ENCODE results near the gene CD276.
"Not testable (repeated sequence)": the region's sequence is repeated elsewhere in the genome, so short reads cannot be mapped to it uniquely, and the experiment has no call there.

CD276 gene

DNA sequence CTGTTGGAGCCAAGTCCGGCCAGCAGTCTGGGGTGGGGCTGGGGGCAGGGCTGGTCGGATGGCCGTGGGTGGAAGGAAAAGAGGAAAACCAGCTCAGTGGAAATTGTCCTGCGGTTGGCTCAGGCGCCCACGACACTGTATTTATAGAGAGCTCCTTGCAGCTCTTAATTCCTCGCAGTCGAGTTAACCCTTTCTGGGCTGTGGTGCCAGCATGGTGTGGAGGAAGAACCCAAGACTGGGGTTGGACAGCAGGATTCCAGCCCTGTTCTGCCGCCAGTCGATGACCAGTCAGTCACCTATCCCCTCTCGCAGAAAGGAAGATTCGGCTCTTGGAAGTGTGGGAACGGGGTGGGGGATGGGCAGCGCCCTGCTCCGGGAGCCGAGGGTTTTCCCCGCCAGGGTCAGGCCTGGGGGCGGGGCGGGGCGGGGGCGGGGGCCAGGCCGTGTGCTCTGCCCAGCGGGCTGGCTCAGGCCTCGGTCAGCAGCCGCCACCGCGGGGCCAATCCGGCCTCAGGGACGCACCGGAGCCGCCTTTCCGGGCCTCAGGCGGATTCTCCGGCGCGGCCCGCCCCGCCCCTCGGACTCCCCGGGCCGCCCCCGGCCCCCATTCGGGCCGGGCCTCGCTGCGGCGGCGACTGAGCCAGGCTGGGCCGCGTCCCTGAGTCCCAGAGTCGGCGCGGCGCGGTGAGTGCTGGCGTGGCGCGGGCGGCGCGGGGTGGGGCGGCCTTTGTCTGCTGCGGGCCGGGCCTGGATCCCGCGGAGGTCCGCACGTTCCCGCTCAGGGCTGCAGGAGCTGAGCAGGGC, at the start of gene CD276:
CD276 (plus strand) TSS at position 607 of the 804 bp plus-strand sequence. CDS start 15,257 bp downstream, outside the sequence.
- no peak within 1 kb of the TSS for H3K27ac Mint-ChIP-seq
- H3K4me3 Mint-ChIP-seq: peak within 1 kb of the TSS; percentile 66
- no peak for DNase-seq (ENCODE audit: low spot score in 2 of 2)

DNA sequence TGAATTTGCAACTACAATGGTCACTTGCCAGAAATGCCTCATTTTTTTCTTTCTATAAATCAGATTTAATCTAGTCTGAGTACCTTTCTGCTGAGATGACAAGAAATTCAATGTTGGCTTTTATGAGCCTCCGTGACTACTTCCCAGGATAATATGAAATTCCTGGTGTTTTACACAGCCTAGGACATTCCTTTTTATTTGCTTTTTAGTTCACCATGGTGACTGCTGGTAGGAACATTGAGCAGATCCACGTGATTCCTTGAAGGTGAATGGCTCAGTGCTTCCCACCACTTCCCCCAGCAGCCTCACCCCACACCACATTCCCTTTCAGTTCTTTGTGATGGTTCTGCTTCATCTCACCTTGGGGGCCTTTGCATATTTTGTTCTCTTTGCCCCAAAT, 46.7 kb upstream of the CD276 start:
- no peak for ATAC-seq
- H3K4me3 Mint-ChIP-seq: no peak overlapping the region
- H3K9me3 Mint-ChIP-seq: peaks cover 6% of the 10 kb centered on the region
- H3K27ac Mint-ChIP-seq: no peak overlapping the region
- peaks cover 22% of the 10 kb centered on the region for H3K4me1 Mint-ChIP-seq
- peaks cover under 1% of the 10 kb centered on the region for H3K36me3 Mint-ChIP-seq
- DNase-seq (ENCODE audit: low spot score in 2 of 2): no peak

More for the DNA sequence above, at the start of gene CD276:
- Mint-ChIP-seq H3K36me3 (no peaks in the 10 kb centered on the region), H3K9me3 (no peaks in the 10 kb centered on the region), H3K4me1 (peaks cover 26% of the 10 kb centered on the region)
- ATAC-seq: peak; percentile 51

DNA sequence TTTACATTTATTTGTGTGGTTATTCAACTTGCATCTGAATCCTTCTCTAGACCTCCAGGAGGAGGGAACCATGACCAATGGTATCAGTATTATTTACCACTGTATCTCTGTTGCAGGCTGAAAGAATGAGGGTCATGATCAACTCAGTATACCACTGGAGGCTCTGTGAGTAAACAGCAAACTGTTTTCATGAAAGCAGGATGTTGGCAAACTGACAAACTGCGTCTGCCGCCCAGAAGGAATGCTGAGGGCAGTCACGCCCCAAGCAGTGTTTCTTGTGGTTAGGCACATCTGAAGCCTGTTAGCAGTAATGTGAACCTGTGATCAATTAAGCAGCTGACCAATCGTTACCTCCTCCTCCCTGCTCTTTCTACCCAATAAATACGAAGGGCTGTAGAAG, 44.7 kb upstream of the CD276 start:
- not testable (repeated sequence) for H3K9me3 Mint-ChIP-seq; H3K27ac Mint-ChIP-seq; DNase-seq (ENCODE audit: low spot score in 2 of 2); H3K36me3 Mint-ChIP-seq; H3K4me3 Mint-ChIP-seq; ATAC-seq
- H3K4me1 Mint-ChIP-seq: peaks cover 11% of the 10 kb centered on the region

DNA sequence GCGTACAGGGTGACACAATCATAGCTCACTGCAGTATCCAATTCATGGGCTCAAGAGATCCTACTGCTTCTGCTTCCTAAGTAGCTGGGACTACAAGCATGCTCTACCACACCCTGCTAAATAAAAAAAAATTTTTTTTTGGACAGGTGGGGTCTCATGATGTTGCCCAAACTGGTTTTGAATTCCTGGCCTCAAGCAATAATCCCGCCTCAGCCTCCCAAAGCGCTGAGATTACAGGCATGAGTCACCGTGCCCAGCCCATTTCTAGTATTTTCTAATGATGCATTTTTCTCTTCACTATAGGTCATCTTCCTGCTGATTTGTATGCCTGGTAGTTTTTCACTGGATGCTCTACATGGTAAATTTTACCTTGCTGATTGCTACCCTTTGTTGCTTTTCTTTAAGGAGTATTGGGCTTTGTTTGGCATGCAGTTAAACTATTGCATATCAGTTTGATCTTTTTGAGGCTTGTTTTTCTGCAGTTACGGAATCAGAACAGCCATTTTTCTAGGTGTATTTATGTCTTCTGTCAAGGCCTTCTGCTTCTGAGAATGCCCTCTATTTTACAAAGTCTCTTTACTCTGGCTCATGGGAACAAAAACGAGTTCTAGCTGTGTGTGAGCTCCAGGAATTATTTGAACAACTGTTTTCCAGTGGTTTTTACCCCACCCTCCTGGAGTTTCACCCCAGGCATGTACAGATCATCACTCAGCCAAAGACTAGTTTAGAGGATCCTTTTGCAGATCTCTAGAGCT, 36.7 kb upstream of the CD276 start:
- DNase-seq (ENCODE audit: low spot score in 2 of 2) (no peak), ATAC-seq (no peak)
- Mint-ChIP-seq H3K4me3 (no peak overlapping the region), H3K4me1 (peaks cover 12% of the 10 kb centered on the region), H3K36me3 (no peaks in the 10 kb centered on the region), H3K9me3 (peaks cover 2% of the 10 kb centered on the region), H3K27ac (no peak overlapping the region)

DNA sequence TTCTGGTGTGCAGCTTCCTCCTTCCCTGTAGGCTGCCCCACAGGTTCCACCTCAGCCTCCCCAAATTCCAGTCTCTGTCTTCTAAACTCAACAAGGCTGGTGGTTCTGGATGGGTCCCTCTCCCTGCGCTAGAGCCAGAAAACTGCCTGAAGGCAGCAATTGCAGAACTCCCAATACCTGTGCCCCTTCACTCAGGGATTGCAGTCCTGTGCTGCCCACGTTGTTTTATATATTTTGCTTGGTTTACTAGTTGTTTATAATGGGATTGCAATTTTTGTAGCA, 36.2 kb upstream of the CD276 start:
- DNase-seq (ENCODE audit: low spot score in 2 of 2): no peak
- H3K36me3 Mint-ChIP-seq: no peaks in the 10 kb centered on the region

DNA sequence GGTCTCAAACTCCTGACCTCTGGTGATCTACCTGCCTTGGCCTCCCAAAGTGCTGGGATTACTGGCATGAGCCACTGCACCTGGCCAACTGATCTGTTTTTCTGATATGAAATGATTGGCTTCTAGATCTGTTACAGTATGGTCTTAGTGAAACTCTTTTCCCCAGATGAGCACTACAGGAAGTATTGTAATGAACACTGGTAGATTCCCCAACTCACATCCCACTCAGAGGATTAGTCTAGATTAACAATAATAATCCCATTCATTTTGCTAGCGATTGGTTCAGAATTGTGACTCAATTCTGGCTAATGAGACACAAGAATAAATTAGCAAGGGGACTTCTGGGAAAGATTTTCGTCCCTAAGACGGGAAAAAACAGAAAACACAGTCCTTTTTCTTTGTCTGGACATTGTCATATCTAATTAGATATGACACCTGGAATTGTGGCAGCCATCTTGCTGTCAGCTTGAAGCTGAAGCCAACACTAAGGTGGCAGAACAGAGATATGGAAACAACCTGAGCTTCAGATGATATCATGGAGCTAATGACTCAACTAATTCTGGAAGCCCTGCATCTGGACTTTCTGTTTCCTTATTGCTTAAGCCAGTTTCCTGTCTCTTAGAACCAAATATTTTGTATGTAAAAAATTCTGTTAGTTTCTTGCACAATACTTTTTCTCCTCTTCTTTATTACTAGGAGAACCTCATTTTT, 33.6 kb upstream of the CD276 start:
- H3K4me3 Mint-ChIP-seq: peak overlapping the region; percentile 8
- peak overlapping the region; percentile 15 for H3K27ac Mint-ChIP-seq
- H3K36me3 Mint-ChIP-seq: no peaks in the 10 kb centered on the region
- peaks cover 12% of the 10 kb centered on the region for H3K4me1 Mint-ChIP-seq
- DNase-seq (ENCODE audit: low spot score in 2 of 2): no peak
- H3K9me3 Mint-ChIP-seq: peaks cover 2% of the 10 kb centered on the region
- ATAC-seq: peak; percentile 89

More for the DNA sequence above, 36.2 kb upstream of the CD276 start:
- peaks cover 2% of the 10 kb centered on the region for H3K9me3 Mint-ChIP-seq
- ATAC-seq: no peak
- H3K4me3 Mint-ChIP-seq: no peak overlapping the region
- H3K27ac Mint-ChIP-seq: no peak overlapping the region
- H3K4me1 Mint-ChIP-seq: peaks cover 12% of the 10 kb centered on the region

DNA sequence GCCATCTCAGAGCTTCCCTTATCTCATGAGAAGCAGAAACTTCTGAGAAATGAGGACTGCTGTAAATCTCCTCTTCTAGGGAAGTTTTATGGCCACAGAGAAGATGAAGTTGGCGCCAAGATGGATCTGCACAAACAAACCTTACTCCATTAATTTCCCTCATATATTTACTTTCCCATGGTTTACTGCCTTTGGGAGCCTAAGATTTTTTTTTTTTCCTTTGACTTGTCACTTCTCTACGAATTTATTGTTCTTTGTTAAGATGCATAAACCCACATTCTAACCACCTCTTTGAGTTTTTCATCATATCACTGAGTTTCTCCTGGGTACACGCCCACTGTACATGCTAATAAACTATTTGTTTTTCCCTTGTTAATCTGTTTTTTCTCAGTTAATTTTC, 29.5 kb upstream of the CD276 start:
- H3K9me3 Mint-ChIP-seq: peaks cover 2% of the 10 kb centered on the region
- no peak overlapping the region for H3K27ac Mint-ChIP-seq
- no peak for ATAC-seq
- H3K36me3 Mint-ChIP-seq: no peaks in the 10 kb centered on the region
- peaks cover 12% of the 10 kb centered on the region for H3K4me1 Mint-ChIP-seq
- H3K4me3 Mint-ChIP-seq: no peak overlapping the region
- no peak for DNase-seq (ENCODE audit: low spot score in 2 of 2)

DNA sequence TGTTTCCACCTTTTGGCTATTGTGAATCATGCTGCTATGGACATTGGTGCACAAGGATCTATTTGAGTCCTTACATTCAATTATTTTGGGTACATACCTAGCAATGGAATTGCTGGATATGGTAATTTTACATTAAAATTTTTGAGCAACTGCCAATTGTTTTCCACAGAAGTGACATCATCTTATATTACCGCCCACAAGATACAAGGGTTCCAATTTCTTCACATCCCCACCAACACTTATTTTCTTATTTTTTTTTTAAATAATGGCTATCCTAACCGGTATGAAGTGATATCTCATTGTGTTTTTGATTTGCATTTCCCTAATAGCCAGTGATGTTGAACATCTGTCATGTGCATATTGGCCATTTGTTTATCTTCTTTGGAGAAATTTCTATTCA, 28.5 kb upstream of the CD276 start:
- Mint-ChIP-seq H3K4me3 (no peak overlapping the region), H3K27ac (no peak overlapping the region), H3K36me3 (no peaks in the 10 kb centered on the region), H3K9me3 (peaks cover 2% of the 10 kb centered on the region), H3K4me1 (peaks cover 11% of the 10 kb centered on the region)
- DNase-seq (ENCODE audit: low spot score in 2 of 2) (no peak), ATAC-seq (no peak)

DNA sequence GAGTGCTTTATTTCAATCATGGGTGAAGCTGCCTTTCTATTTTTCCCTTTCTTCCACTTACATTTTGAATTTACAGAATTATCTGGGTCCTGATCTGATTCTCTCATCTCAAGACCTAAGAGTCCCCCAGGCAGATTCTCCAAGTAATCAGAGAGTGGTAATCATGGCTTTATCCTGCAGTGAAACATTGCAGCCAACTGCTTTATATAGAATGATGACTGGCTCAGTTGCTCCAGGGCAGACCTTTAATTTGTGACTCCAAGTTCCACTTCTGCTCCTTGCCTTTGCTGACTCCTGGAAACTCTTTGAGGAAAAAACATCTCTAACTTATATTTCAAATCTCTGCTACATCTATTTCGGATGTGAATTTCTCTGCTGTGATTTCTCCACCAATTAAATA, 25.5 kb upstream of the CD276 start:
- ATAC-seq (no peak), DNase-seq (ENCODE audit: low spot score in 2 of 2) (no peak)
- Mint-ChIP-seq H3K9me3 (no peaks in the 10 kb centered on the region), H3K4me1 (peaks cover 5% of the 10 kb centered on the region), H3K27ac (no peak overlapping the region), H3K36me3 (no peaks in the 10 kb centered on the region), H3K4me3 (no peak overlapping the region)

DNA sequence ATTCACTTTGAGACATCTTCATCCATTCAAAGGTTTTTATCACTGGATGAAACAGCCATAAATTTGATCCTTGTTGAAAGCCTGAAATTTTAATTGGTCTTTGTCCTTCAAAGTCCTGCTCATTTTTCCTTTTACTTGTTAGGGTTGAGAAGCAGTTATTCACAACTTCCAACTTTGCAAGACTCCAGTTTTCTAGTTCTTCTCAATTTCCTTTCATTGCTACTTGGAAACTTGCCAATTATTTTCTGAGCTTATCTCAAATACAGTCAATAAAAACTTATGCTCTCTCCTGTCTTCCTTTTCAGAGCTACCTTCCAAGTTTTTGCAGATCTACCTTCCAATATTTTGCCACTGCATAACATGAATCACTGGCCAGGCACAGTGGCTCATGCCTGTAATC, 23.7 kb upstream of the CD276 start:
- Mint-ChIP-seq H3K4me3 (no peak overlapping the region), H3K4me1 (peaks cover 5% of the 10 kb centered on the region)

DNA sequence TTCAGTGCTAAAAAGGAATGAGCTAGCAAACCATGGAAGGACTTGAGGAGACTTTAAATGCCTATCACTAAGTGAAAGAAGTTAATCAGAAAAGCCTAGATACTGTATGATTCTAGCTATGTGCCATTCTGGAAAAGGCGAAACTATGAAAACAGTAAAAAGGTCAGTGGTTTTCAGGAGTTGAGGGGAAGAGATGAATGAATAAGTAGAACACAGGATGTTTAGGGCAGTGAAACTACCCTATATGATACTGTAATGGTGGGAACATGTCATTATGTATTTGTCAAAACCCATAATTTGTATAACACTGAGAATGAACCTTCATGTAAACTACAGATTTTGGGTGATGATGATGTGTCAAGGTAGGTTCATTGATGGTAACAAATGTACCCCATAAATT, 9.6 kb upstream of the CD276 start:
- no peaks in the 10 kb centered on the region for H3K4me1 Mint-ChIP-seq
- peak; percentile 58 for ATAC-seq
- H3K4me3 Mint-ChIP-seq: no peak overlapping the region
- no peak overlapping the region for H3K27ac Mint-ChIP-seq
- no peaks in the 10 kb centered on the region for H3K36me3 Mint-ChIP-seq
- no peak for DNase-seq (ENCODE audit: low spot score in 2 of 2)
- no peaks in the 10 kb centered on the region for H3K9me3 Mint-ChIP-seq

More for the DNA sequence above, 23.7 kb upstream of the CD276 start:
- ATAC-seq: no peak
- Mint-ChIP-seq H3K9me3 (no peaks in the 10 kb centered on the region), H3K27ac (no peak overlapping the region), H3K36me3 (no peaks in the 10 kb centered on the region)
- DNase-seq (ENCODE audit: low spot score in 2 of 2): no peak

DNA sequence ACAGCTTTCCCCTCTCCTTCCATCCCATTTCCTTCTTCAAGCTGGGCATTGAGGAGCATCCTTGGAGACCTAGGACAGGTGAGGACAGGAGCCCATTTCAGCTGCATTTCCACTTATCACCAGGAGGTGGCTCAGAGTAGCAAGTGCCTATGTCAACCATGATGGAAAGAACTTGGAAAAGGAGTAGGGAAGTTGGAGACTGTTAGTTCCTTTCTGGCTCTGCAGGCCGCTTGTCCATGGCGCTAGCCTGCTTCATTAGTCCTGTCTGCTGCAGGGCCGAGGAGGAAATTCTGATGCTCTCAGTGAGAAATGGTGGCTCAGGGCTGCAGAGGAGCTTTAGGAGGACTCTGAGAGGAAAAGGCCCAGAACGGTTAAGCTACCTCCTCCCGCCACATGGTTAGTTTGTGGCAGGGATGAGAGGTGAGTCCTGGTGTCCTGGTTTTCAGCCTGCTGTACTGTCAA, 7.0 kb upstream of the CD276 start:
- H3K36me3 Mint-ChIP-seq: no peaks in the 10 kb centered on the region
- no peak overlapping the region for H3K27ac Mint-ChIP-seq
- H3K4me3 Mint-ChIP-seq: no peak overlapping the region
- DNase-seq (ENCODE audit: low spot score in 2 of 2): peak; percentile 33 to 68
- H3K4me1 Mint-ChIP-seq: peaks cover under 1% of the 10 kb centered on the region
- peak; percentile 51 for ATAC-seq
- H3K9me3 Mint-ChIP-seq: no peaks in the 10 kb centered on the region

DNA sequence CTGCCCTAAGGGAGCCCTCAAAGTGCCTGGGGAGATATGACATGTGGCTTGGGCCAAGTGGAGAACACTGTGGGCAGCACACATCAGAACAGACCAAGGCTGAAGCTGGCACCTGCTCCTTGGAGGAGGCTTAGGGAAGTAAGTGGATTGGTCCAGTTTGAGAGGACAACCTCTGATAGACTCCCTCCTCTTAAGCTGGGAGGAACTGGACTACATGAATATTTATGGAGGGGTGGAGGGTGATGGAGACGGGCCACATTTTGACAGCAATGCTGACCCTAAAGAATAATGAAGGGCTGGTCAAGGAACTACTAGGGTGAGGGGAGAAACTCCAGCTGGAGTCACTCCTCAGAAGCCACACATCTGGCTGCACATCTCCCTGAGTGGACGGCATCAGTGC, 6.5 kb upstream of the CD276 start:
- no peak overlapping the region for H3K27ac Mint-ChIP-seq
- peaks cover 4% of the 10 kb centered on the region for H3K4me1 Mint-ChIP-seq
- no peaks in the 10 kb centered on the region for H3K9me3 Mint-ChIP-seq
- no peak overlapping the region for H3K4me3 Mint-ChIP-seq
- ATAC-seq (no peak), DNase-seq (ENCODE audit: low spot score in 2 of 2) (no peak)
- no peaks in the 10 kb centered on the region for H3K36me3 Mint-ChIP-seq

DNA sequence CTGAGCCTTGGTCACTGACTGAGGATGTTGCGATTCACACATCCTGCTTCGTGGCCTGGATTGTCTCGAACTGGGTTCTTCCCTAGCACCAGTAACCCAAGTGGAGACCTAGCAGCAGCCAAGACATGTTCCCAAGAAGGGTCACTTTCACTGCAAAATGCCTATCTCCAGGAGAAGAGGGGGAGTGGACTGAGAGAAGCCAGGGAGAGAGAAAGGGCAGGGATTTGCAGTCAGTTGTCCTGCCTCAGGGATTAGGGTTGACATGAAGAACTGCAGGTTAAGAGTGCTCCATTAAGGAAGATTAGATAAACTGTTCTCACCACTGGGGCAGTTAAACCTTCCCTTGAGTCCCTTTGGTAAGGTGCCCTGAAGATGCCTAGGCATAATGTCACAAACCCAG, 5.7 kb upstream of the CD276 start:
- H3K27ac Mint-ChIP-seq: no peak overlapping the region
- DNase-seq (ENCODE audit: low spot score in 2 of 2) (no peak), ATAC-seq (no peak)
- no peaks in the 10 kb centered on the region for H3K36me3 Mint-ChIP-seq
- H3K4me1 Mint-ChIP-seq: peaks cover 10% of the 10 kb centered on the region
- H3K9me3 Mint-ChIP-seq: no peaks in the 10 kb centered on the region
- no peak overlapping the region for H3K4me3 Mint-ChIP-seq

DNA sequence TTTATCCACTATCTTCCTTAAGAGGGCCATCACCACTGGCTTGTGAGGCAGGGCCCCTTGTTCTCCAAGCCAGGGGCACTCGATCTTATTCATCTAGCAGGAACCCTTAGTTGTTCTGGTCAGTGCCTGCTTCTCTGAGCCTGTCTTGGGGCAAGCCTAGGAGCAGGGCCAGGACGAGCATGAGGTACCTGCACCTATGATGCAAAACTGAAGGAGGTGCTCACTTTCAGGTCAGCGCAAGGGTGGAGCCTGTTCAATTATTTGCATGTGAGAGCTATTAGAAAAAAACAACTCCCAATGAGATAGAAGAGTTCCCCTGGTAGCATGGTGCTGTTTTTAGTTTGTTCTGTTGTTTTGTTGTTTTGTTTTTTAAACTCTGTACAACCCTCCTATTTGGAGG, 5.0 kb upstream of the CD276 start:
- no peak for ATAC-seq
- Mint-ChIP-seq H3K4me3 (no peak overlapping the region), H3K36me3 (no peaks in the 10 kb centered on the region), H3K4me1 (peaks cover 16% of the 10 kb centered on the region), H3K9me3 (no peaks in the 10 kb centered on the region), H3K27ac (no peak overlapping the region)
- no peak for DNase-seq (ENCODE audit: low spot score in 2 of 2)

Data from stimulated activated effector memory CD8-positive, alpha-beta T cell treated with anti-CD3 and anti-CD28 coated beads, Interleukin-12 subunit alpha, Interleukin-12 subunit beta, amount 100 ng/mL, for 72 hours (primary cell).